GM18867 (cell line): ENCODE measurements around the gene ATG101.

Experiments
- ATAC-seq: cut with Tn5 transposase; IDR thresholded peaks from one replicate; pipeline ENCODE4 v1.9.1; 2021; ENCODE audit warnings: mild to moderate bottlenecking, moderate library complexity; ENCODE audit not compliant: unreplicated experiment

The ATG101 gene, protein sequence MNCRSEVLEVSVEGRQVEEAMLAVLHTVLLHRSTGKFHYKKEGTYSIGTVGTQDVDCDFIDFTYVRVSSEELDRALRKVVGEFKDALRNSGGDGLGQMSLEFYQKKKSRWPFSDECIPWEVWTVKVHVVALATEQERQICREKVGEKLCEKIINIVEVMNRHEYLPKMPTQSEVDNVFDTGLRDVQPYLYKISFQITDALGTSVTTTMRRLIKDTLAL

DNA sequence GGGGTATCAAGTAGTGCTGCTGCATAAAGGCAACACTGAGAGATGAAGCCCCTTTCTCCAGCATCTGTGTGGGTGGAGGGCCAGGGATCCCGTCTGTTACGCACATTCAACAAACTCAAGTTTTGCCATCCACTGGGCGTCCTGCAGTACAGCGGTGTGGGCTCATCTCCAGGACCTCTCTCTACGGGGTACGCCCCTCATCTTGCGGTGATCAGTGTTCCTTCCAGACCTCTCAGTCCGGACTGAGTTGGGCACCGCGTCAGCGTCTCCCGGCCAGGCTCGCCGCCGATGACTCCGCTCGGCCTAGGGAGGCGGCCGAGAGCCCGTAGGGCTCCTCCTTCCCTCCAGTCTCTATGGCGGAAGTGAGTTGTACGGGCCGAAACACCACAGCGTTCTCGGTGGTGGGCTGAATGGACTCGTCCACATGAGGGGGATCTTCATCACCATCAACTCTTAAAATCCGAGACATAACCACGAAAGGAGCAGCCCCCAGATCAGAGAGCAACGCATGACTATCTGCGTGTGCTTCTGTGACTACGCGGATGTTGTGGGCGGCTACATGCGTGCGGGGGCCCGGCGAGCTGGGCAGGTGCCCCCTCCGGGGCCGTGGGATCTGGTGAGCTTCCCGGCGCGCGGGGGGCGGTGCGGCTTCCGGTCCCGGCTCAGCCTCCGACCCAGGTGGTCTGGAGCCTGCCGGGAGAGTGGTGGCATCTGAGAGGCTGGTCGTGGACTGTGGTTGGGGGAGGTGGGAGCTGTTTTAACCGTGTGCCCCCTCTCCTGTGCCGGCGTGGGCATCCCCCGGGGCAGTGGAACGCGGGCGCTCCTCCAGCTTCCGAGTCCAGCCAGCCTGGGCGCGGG lies at the start of gene ATG101:
Gene ATG101, plus strand, starts transcription at position 652 of the 858 bp plus-strand sequence. CDS start 3,673 bp downstream, outside the sequence.
- ATAC-seq, result peak; percentile 96

GRCh38 chr12:52020539-52021336 lies 49.0 kb upstream of the ATG101 start:
- no peak for ATAC-seq

- no peak for ATAC-seq
Measured at GRCh38 chr12:52022841-52023181, 47.0 kb upstream of the ATG101 start.

GRCh38 chr12:52023182-52023975 lies 46.4 kb upstream of the ATG101 start:
- ATAC-seq, result peak; percentile 48

DNA sequence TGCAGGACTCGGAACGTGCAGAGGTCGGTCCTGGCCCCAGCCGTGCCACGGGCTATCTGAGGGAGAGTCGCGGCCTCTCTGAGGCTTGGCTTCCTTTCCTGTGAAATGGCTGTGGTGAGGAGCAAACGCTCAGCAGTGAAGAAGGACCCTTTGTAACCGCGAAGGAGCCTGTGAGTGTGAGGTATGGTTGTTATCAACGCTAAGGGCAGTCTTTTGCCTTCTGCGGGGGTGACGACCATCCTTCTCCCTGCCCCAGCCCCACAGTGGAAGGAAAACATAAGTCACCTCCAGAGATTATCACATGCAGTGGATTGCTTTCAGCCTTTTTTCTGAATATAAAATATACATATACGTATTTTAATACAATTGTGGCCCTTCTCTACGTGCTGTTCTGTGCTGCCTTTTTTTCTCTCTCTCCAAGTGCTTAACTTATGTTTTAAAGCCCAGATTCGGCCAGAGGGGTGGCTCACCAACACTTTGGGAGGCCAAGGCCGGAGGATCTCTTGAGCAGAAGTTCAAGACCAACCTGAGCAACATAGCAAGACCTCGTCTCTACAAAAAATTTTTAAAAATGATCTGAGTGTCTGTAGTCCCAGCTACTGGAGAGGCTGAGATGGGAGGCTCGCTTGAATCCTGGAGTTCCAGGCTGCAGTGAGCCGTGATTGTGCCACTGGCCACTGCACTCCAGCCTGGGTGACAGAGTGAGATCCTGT lies 45.6 kb upstream of the ATG101 start:
- ATAC-seq, result no peak

GRCh38 chr12:52024845-52025230 lies 44.9 kb upstream of the ATG101 start:
- no peak for ATAC-seq

DNA sequence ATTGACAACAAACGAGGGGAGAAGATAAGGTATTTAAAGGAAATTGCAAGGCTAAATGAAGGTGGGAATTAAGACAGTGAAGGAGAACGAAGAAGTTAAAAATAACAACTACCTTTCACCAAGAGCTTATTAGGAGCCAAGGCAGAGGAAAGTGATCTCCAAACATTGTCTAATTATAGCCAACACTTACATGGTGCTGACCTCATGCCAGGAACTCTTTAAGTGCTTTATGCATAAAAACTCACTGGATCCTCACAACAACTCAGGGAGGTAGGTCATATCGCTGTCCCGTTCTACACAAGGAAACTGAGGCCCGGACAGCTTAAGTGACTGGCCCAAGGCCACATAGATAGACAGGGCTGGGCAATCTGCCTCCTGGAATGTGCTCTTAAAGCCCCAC lies 43.5 kb upstream of the ATG101 start:
- no peak for ATAC-seq

- ATAC-seq, result no peak
Measured at GRCh38 chr12:52027085-52027843, 42.5 kb upstream of the ATG101 start.

DNA sequence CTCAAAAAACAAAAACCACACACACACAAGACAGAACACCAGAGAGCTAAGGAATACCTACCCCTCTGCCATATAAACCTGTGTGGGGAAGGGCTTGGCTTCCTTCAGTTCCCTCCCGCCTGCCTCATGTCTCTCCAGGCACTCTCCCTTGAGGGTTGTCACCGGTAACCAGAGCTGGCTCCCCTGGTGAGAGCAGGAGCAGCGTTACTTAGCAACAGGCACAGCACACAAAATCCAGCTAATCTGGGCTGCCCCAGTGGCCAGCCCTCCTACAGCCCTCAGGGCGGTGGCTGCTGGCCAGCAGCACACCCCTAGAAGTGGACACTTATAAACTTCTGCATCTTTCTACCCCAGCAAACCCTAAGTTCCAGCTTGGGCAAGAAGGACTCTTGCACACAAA lies 40.1 kb upstream of the ATG101 start:
- ATAC-seq, result no peak

DNA sequence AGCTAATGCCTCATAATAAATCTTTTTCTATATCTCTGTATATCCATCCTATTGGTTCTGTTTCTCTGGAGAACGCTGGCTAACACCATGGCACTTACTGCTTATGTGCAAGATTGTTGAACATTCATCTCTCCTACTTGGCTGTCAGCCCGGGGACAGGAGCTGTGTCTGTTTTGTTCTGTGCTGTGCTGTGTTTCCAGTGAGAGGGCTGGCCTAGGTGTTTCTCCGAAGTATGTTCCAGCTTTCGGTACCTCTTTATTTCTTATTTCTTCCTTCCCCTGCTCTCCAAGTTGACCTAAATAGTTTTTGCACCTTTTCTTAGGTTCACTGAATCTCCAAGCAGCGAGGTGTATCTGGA lies 37.4 kb upstream of the ATG101 start:
- ATAC-seq, result no peak

- ATAC-seq, result peak; percentile 92
Measured at GRCh38 chr12:52032804-52033445, 36.9 kb upstream of the ATG101 start.

DNA sequence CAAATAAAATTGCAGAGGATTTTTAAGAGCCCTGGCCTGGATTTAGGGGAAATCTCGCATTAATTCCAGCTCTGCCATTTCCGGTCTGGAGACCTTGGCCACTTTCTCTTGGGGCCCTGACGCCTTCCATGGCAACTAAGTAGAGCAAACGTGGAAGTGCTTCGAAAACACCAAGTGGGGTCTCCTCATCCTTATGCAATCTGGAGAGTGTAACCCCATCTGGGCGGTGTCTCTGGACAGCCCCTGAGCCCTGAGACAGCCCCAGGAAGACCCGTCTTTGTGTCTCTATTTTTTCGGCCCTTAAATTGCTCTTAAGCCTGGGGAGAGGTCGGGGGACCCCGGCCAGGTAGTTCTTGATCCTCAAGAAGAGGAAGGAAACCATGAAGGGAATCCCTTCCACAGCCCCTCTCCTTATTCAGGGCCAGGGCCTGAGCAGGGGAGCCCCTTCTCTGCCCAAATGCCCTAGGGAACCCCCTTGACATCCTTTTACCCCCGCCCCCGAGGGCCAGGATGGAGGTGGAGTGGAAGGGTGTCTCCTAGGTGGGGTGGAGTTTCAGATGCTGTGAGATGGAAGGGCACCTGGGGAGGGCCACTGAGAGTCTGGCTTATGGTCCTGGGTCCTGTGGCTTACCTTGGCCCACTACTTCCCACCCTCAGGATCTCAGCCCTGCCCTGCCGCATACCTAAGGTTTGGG lies 36.2 kb upstream of the ATG101 start:
- ATAC-seq, result no peak

- no peak for ATAC-seq
Measured at GRCh38 chr12:52035190-52035589, 34.6 kb upstream of the ATG101 start.

GRCh38 chr12:52035926-52036325 lies 33.9 kb upstream of the ATG101 start:
- no peak for ATAC-seq

- peak; percentile 48 for ATAC-seq
Measured at GRCh38 chr12:52036587-52037171, 33.1 kb upstream of the ATG101 start.

- ATAC-seq, result no peak
Measured at GRCh38 chr12:52037248-52037861, 32.4 kb upstream of the ATG101 start.

DNA sequence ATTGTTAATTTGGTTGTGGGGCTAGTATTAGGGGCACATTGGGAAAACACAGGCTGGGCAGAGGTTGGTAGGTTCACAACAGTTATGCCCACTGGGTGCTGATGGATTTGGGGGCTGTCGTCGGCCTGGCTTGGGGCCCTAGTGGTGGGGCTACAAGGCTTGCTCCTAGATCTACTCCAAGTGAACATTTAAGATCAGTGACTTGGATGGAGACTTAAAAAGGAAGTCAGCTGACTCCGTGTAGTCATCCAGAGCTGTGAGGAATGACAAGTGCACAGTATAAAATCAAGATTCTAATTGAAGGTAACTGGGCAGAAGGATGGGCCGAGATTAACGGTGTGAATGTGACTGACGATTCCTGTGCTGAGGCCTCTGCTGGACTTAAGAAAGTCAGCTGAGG lies 31.3 kb upstream of the ATG101 start:
- no peak for ATAC-seq

DNA sequence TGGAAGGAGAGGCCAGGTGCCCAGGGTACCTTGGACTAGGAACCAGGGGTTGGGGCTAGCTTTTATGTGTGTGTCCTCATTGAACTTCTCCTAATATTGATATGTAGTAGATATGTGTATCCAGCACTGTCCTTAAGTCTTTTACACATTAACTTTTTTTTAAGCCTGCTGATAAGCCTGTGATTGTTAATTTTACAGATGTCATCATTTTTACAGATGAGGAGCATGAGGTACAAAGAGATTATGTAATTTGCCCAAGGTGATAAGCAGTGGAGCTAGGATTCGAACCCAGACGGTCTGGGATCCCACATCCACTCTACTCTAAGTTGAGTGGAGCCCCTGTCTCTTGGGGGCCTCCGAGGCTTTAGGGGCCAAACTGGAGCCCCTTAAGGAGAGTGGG lies 28.7 kb upstream of the ATG101 start:
- no peak for ATAC-seq
